AG10803 (cell line): ENCODE data around the gene AMOTL2.

Source experiments
- DNase-seq: peaks from one replicate; pipeline ENCODE4 v3.0.0; 2010; ENCODE audit warnings: low read depth
- H3K4me3 ChIP-seq: 2 replicates; pipeline ENCODE4 v1.5.1; 2011; ENCODE audit warnings: mild to moderate bottlenecking, low read length, control low read depth
- TF ChIP-seq, protein P1 (sequence below): conservative IDR thresholded peaks from 2 replicates; pipeline ENCODE4 v1.5.1; 2011; ENCODE audit warnings: mild to moderate bottlenecking, low read length, control low read depth, inconsistent platforms

AMOTL2 gene

DNA sequence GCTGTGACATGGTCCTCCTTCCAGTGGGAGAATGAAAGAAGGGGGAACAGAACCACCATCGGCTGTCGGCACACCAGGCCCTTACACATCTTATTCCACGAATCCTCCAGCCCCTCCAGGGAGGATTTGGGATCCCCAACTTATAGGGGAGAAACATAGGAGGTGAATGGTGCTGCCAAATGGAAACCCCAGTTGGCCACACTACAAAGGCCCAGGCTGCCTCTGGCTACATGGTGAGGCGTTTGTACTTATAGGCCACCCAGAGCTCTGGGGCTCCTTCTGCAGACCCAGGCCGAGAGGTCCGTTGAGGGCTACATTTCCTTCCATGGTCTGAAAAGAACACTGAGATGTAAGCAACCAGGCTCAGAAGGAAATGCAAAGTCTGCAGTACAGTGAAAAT is 12.0 kb downstream of the AMOTL2 start:
- DNase-seq = peak; percentile 15
- H3K4me3 ChIP-seq = no peak overlapping the region
- TF ChIP-seq, protein P1, sequence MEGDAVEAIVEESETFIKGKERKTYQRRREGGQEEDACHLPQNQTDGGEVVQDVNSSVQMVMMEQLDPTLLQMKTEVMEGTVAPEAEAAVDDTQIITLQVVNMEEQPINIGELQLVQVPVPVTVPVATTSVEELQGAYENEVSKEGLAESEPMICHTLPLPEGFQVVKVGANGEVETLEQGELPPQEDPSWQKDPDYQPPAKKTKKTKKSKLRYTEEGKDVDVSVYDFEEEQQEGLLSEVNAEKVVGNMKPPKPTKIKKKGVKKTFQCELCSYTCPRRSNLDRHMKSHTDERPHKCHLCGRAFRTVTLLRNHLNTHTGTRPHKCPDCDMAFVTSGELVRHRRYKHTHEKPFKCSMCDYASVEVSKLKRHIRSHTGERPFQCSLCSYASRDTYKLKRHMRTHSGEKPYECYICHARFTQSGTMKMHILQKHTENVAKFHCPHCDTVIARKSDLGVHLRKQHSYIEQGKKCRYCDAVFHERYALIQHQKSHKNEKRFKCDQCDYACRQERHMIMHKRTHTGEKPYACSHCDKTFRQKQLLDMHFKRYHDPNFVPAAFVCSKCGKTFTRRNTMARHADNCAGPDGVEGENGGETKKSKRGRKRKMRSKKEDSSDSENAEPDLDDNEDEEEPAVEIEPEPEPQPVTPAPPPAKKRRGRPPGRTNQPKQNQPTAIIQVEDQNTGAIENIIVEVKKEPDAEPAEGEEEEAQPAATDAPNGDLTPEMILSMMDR = no peak

GRCh38 chr3:134361162-134361835 is 12.9 kb downstream of the AMOTL2 start:
- DNase-seq = peak; percentile 31
- TF ChIP-seq, protein P1 = no peak
- H3K4me3 ChIP-seq = no peak overlapping the region

GRCh38 chr3:134360046-134360445 is 14.2 kb downstream of the AMOTL2 start:
- TF ChIP-seq, protein P1 = no peak
- 0 out of 2 replicates have a peak overlapping the region, but pooled peaks have one; percentile 7 for H3K4me3 ChIP-seq
- peak; percentile 60 for DNase-seq

- TF ChIP-seq, protein P1 = no peak
- peak; percentile 43 for DNase-seq
- H3K4me3 ChIP-seq = no peak overlapping the region; the same call in 1 of the 2 replicates
Observed at GRCh38 chr3:134359121-134360010, 14.9 kb downstream of the AMOTL2 start.

DNA sequence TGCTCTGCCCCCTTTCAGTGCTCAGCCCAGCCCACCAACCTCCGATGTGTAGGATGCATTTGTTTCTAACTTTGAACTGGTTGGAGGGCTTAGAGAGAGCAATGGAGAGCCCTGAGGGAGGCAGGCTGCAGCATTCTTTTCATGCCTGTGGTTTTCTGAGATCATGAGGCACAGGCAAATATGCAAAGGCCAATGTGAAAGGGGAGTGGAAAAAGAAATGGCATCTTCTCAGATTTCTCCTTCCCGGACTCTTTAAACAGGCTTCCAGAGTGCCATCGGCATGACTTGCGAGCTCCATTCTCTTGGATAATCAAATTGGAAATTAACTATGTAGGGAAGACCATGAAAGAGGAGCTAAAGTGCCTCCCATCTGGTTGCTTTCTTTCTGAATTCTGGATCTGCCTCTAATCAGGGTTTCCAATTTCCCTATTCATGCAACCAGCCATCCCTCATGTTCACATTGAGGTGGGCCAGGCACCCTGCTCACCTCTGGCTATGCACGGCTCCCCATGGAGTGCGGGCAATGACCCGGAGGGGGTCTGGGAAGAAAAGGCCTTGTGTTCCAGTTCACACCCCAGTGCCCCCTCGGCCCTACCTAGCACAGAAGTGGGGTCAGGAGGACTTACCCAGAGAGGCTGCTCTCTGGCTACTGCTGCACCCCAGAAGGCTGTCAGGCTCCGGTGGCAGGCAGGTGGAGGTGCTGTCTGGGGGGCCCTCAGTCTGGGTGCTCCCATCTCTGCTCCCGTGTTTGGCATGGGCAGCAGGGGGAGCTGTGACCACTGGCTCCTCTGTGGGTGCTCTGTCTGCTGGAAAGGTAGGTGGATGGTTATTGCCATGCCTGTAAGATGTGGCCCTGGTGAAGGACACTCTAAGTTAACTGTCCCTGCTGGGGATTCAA is 16.1 kb downstream of the AMOTL2 start:
- TF ChIP-seq, protein P1 = peak; percentile 46
- H3K4me3 ChIP-seq = no peak overlapping the region; the same call in 1 of the 2 replicates
- DNase-seq = peak; percentile 98

- DNase-seq = peak; percentile 52
- H3K4me3 ChIP-seq = no peak overlapping the region; the same call in 1 of the 2 replicates
- TF ChIP-seq, protein P1 = no peak
Observed at GRCh38 chr3:134357261-134357913, 16.9 kb downstream of the AMOTL2 start.
